GM10266 (cell line): ENCODE measurements around the gene LEF1.
"Not testable (repeated sequence)": the region's sequence is repeated elsewhere in the genome, so short reads cannot be mapped to it uniquely, and the experiment has no call there.

Source experiments
- DNase-seq: peaks from one replicate; pipeline ENCODE4 v3.0.0; 2012; ENCODE audit errors: extremely low spot score
- CTCF ChIP-seq: IDR thresholded peaks from 2 replicates; pipeline ENCODE4 v1.5.1; 2012; ENCODE audit warnings: mild to moderate bottlenecking, low read depth; ENCODE audit not compliant: control insufficient read depth, insufficient read depth; ENCODE audit errors: missing control alignments

Gene LEF1

DNA sequence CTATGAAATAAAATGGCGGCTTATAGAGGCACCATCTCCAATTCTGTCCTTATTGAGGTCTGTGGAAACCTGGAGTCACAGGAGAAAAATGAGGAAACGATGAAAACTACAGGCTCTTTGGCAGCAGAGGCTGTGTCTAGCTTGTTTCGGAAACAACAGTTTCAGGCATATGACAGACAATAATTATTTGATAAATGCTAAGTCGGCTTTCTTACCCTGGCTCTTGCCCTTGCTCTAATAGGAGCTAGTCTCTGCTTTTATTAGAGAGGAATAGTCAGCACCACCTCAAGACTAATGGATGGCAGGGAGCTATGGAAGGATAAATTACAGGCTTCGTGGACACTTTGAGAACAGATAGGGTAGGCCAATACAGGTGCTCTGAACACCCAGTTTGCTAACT is 154.8 kb downstream of the LEF1 start:
- DNase-seq, result no peak
- TF ChIP-seq CTCF, result no peak

- TF ChIP-seq CTCF, result no peak
- no peak for DNase-seq
These were observed 155.4 kb downstream of the LEF1 start for GRCh38 chr4:108013327-108013726.

- not testable (repeated sequence) for DNase-seq
These were observed 156.3 kb downstream of the LEF1 start for GRCh38 chr4:108012382-108012781.

DNA sequence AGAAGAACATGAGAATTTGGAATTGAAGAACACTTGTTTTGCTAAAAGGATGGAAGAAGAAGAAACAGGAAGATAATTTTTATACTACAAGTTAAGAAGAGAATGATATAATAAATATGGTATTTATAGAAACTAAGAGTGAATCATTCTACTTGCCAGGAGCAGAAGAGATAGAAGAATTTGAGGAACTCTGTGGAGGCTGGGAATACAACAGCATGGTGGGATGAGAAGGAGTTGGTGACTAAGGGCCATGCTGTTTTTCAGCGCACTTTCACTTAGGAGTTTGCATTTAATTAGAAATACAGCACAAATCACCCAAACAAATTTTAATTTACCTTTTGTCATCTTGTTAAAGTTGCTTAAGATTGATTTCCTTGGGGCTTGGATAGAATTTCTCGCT is 158.6 kb downstream of the LEF1 start:
- TF ChIP-seq CTCF, result no peak
- no peak for DNase-seq

DNA sequence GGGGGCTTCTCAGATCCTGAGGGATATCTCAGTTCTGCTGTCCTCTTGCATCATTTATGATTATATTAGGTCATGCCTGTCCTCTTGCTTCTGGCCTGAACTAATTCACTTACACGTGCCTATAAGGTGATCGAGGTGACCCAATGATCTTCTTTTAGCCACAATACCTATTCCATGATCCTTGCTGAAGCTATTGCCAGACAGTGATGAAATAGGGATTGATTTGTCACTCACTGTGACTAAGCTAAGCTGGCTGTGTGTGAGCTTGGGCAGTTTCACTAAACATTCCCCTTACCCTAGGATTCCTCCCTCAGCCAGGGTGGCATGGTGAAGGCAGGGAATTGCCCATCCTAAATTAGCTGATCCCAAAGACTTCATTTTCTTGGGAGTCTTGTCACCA is 160.0 kb downstream of the LEF1 start:
- no peak for DNase-seq
- TF ChIP-seq CTCF, result no peak

- no peak for TF ChIP-seq CTCF
- no peak for DNase-seq
These were observed 160.7 kb downstream of the LEF1 start for GRCh38 chr4:108007984-108008383.

GRCh38 chr4:108006361-108006760 is 162.4 kb downstream of the LEF1 start:
- no peak for DNase-seq
- no peak for TF ChIP-seq CTCF

GRCh38 chr4:108005807-108006206 is 162.9 kb downstream of the LEF1 start:
- DNase-seq, result no peak
- TF ChIP-seq CTCF, result no peak
